ENCODE data around the gene ITK.

GRCh38 chr5:157219491-157220271 lies 39.0 kb downstream of the ITK start:
- TF ChIP-seq CTCF (IDR thresholded peaks at IDR 0.05) (no peak), POLR2A (IDR thresholded peaks at IDR 0.05) (no peak)
